Measurements from ENCODE around the gene MARF1. TPM values are rescaled to one million over a fixed set of nuclear protein-coding genes. Genes with fewer than 3 reads are reported as not detected.

MARF1 gene
- total and polyA plus RNA-seq, 9 donors = 16.9 to 34.1 (median 29.2) TPM

DNA sequence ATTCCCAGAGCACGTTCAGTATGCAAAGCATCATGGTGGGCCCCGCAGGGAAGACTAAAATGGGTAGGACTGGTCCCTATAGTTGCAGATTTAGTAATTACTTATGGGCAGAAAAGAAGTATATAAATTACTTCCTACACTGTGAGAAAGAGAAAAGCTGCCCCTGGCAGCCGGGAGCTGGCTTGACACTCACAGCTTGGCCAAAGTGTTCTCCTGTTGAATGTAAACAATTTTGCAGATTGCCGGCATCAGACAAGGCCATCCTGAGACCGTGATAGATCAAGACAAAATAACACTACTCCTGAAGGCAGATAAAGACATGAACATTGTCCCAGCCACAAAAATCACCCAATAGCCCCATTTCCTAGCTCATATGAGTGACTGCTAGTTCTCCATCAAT is 98.5 kb downstream of the MARF1 start:
- Histone ChIP-seq H3K4me3 (ENCODE audit: low read length) (no peak overlapping the region), H3K27me3 (ENCODE audit: control insufficient read depth, insufficient read depth, low read length) (no peaks in the 10 kb centered on the region), H3K9me3 (replicated peaks; ENCODE audit: control insufficient read depth, low read depth, low read length) (peaks cover 5% of the 10 kb centered on the region), H3K36me3 (ENCODE audit: control insufficient read depth, insufficient read depth, low read length) (no peaks in the 10 kb centered on the region), H3K4me1 (ENCODE audit: control insufficient read depth, insufficient read depth, low read length) (no peaks in the 10 kb centered on the region), H3K27ac (ENCODE audit: low read length) (no peak overlapping the region)
- DNase-seq = no peak
- WGBS (ENCODE audit: insufficient coverage) = 68% methylated on average over 2 of the region's 5 CpGs

Other genes starting within 250 kb of the MARF1 start
- 4.3 TPM for gene MPV17L, start 247.4 kb downstream of the MARF1 start, total RNA-seq
- gene MPV17L, start 247.4 kb downstream of the MARF1 start, polyA plus RNA-seq (ENCODE audit: insufficient read depth in 1 of 8, insufficient read length in 8 of 8, low replicate concordance in 1 of 8) = 1 to 10 TPM; 1.9 to 4.7 (median 3.0) TPM
- gene BMERB1, start 208.6 kb downstream of the MARF1 start, total RNA-seq = 27.5 TPM
- 10 to 100 TPM; 17.8 to 29.2 (median 26.5) TPM for gene BMERB1, start 208.6 kb downstream of the MARF1 start, polyA plus RNA-seq (ENCODE audit: insufficient read depth in 1 of 8, insufficient read length in 8 of 8, low replicate concordance in 1 of 8)
- gene NDE1, start 7.1 kb upstream of the MARF1 start, total RNA-seq = 13.6 TPM
- gene NDE1, start 7.1 kb upstream of the MARF1 start, polyA plus RNA-seq (ENCODE audit: insufficient read depth in 1 of 8, insufficient read length in 8 of 8, low replicate concordance in 1 of 8) = 10 to 100 TPM; 21.4 to 38.9 (median 25.3) TPM
- gene MYH11, start 213.9 kb upstream of the MARF1 start, total RNA-seq = 9.4 TPM
- gene MYH11, start 213.9 kb upstream of the MARF1 start, polyA plus RNA-seq (ENCODE audit: insufficient read depth in 1 of 8, insufficient read length in 8 of 8, low replicate concordance in 1 of 8) = 10 to 100 TPM; 12.1 to 38.0 (median 21.1) TPM
- gene CEP20, start 245.4 kb upstream of the MARF1 start, total RNA-seq = 27.0 TPM
- 10 to 100 TPM; 19.3 to 27.2 (median 21.7) TPM for gene CEP20, start 245.4 kb upstream of the MARF1 start, polyA plus RNA-seq (ENCODE audit: insufficient read depth in 1 of 8, insufficient read length in 8 of 8, low replicate concordance in 1 of 8)

Measured in muscle of leg (tissue), 11 donors.